K562 (cell line): ENCODE measurements around the gene YBX1. TPM values are rescaled to one million over a fixed set of nuclear protein-coding genes. Genes with fewer than 3 reads are reported as not detected.
A peak's percentile ranks its signal among the peaks of the same experiment; 100 is the strongest.

ENCODE experiments used
- ATAC-seq: fragments of 200-7000 bp; cut with Tn5 transposase; 3 replicates; pipeline ENCODE4 v1.9.1; 2020; ENCODE audit warnings: moderate library complexity
- BruUV-seq: library from RNA; stranded (reverse); fragments of 400-500 nt; replicated peaks from 2 replicates; lab custom pipeline; 2021; lab: Mats Ljungman, UMichigan
- CTCF ChIA-PET: fragments of 300-600 bp; formaldehyde crosslinking; extraction: SDS; loops from one replicate; lab custom pipeline; 2021; ENCODE audit warnings: low intra/inter-chr PET ratio; lab: Yijun Ruan, JAX
- POLR2A ChIA-PET: fragments of 300-600, 350-650 bp; sonication (Branson Sonifier 250); formaldehyde crosslinking; extraction: SDS; loops from one replicate; lab custom pipeline; 2021; ENCODE audit warnings: antibody characterized with exemption, inconsistent platforms; lab: Yijun Ruan, JAX
- DNase-seq, 4 experiments: peaks; one replicate each; pipeline versions ENCODE4 v3.0.0 to v3.0.0-alpha.2; 2011 to 2018; ENCODE audit warnings: low spot score in 3 of 4, mixed read lengths in 3 of 4; ENCODE audit errors: extremely low read depth in 1 of 4
- FAIRE-seq: peaks from 2 replicates; lab custom pipeline; 2011; peaks lifted over from hg19 to GRCh38; lab: Jason Lieb, UNC
- H2AFZ ChIP-seq: 2 replicates; pipeline ENCODE4 v1.6.0; 2011; ENCODE audit warnings: low read depth, low read length, control low read depth, inconsistent platforms
- H3K27ac ChIP-seq: fragments of 200-600 bp; 3 replicates; pipeline ENCODE4 v1.8.0; 2011; ENCODE audit warnings: low read depth, mild to moderate bottlenecking, control low read depth, inconsistent platforms, low read length, moderate library complexity, mixed read lengths; ENCODE audit errors: extremely low read depth
- H3K27me3 ChIP-seq, 2 experiments: fragments of 300-600 bp in 1 of 2; 2 replicates in 1 of 2; 3 replicates in 1 of 2; pipeline versions ENCODE4 v1.6.0 to v1.8.0; 2011; ENCODE audit warnings: inconsistent platforms in 2 of 2, low read length in 2 of 2, mild to moderate bottlenecking in 1 of 2, mixed read lengths in 1 of 2, moderate library complexity in 1 of 2; ENCODE audit not compliant: control insufficient read depth in 2 of 2, insufficient read depth in 2 of 2
- H3K36me3 ChIP-seq: fragments of 300-600 bp; 3 replicates; pipeline ENCODE4 v1.8.0; 2011; ENCODE audit warnings: mild to moderate bottlenecking, low read length, inconsistent platforms; ENCODE audit not compliant: control insufficient read depth, insufficient read depth
- H3K4me1 ChIP-seq, 2 experiments: fragments of 200-600 bp in 1 of 2; replicated peaks in 1 of 2; 2 replicates in 1 of 2; 3 replicates in 1 of 2; pipeline versions ENCODE4 v1.5.1 to v1.8.0; 2011; ENCODE audit warnings: inconsistent platforms in 2 of 2, low read length in 2 of 2, mild to moderate bottlenecking in 1 of 2, mixed read lengths in 1 of 2, moderate library complexity in 1 of 2; ENCODE audit not compliant: control insufficient read depth in 2 of 2, insufficient read depth in 2 of 2
- H3K4me2 ChIP-seq: 2 replicates; pipeline ENCODE4 v1.6.1; 2011; ENCODE audit warnings: low read length, control low read depth, inconsistent platforms, mixed read lengths; ENCODE audit not compliant: insufficient read depth
- H3K4me3 ChIP-seq: fragments of 200-600 bp; sonication (generic), shearing (Covaris generic); 2 replicates; pipeline ENCODE4 v1.5.1; 2016; ENCODE audit warnings: control low read depth, inconsistent platforms
- H3K79me2 ChIP-seq: fragments of 200-600 bp; 3 replicates; pipeline ENCODE4 v1.8.0; 2011; ENCODE audit warnings: low read length, inconsistent platforms; ENCODE audit not compliant: control insufficient read depth, insufficient read depth
- H3K9ac ChIP-seq, 2 experiments: 2 replicates each; pipeline versions ENCODE4 v1.6.0 to v1.6.1; 2011; ENCODE audit warnings: low read depth in 2 of 2, low read length in 2 of 2, control low read depth in 1 of 2, inconsistent platforms in 1 of 2, mild to moderate bottlenecking in 1 of 2, mixed read lengths in 1 of 2; ENCODE audit not compliant: insufficient read depth in 1 of 2
- H3K9me1 ChIP-seq: one replicate; pipeline ENCODE4 v1.6.0; 2011; ENCODE audit warnings: inconsistent platforms, mild to moderate bottlenecking, low read length, moderate library complexity; ENCODE audit not compliant: control insufficient read depth, insufficient read depth
- H3K9me3 ChIP-seq: replicated peaks from 2 replicates; pipeline ENCODE4 v1.5.1; 2011; ENCODE audit warnings: low read depth, low read length, inconsistent platforms; ENCODE audit not compliant: control insufficient read depth, insufficient read depth
- H4K20me1 ChIP-seq: replicated peaks from 2 replicates; pipeline ENCODE4 v1.6.1; 2011; ENCODE audit warnings: low read length, inconsistent platforms, mixed read lengths; ENCODE audit not compliant: control insufficient read depth, insufficient read depth
- ASH1L ChIP-seq: fragments of 450-650 bp; IDR thresholded peaks from 2 replicates; pipeline ENCODE4 v1.6.1; 2018; ENCODE audit warnings: borderline replicate concordance, mild to moderate bottlenecking, low read depth; ENCODE audit not compliant: partially characterized antibody
- FOXA1 ChIP-seq: fragments of 450-650 bp; IDR thresholded peaks from 2 replicates; pipeline ENCODE4 v1.6.1; 2016; ENCODE audit warnings: mild to moderate bottlenecking, borderline replicate concordance
- HMGN3 ChIP-seq: IDR thresholded peaks from 2 replicates; pipeline ENCODE4 v1.6.1; 2011; ENCODE audit warnings: borderline replicate concordance, low read depth, mild to moderate bottlenecking, mixed read lengths, low read length; ENCODE audit not compliant: insufficient read length; ENCODE audit errors: extremely low read depth
- ILK ChIP-seq: fragments of 450-650 bp; IDR thresholded peaks from 2 replicates; pipeline ENCODE4 v1.6.1; 2016; ENCODE audit warnings: missing genetic modification characterization, low read depth, mild to moderate bottlenecking, missing compliant biosample characterization, moderate library complexity, borderline replicate concordance
- MCM5 ChIP-seq: fragments of 450-650 bp; IDR thresholded peaks from 2 replicates; pipeline ENCODE4 v1.6.1; 2016; ENCODE audit warnings: low read depth
- NCOA1 ChIP-seq: fragments of 450-650 bp; IDR thresholded peaks from 2 replicates; pipeline ENCODE4 v1.6.1; 2016; ENCODE audit warnings: low read depth
- NR2C1 ChIP-seq, 2 experiments: fragments of 450-650 bp; IDR thresholded peaks; 2 replicates each; pipeline ENCODE4 v1.6.1; 2017; ENCODE audit warnings: mild to moderate bottlenecking in 2 of 2, antibody characterized with exemption in 1 of 2, inconsistent platforms in 1 of 2, missing compliant biosample characterization in 1 of 2, missing genetic modification characterization in 1 of 2
- PURB ChIP-seq: sonication (generic); formaldehyde crosslinking; IDR thresholded peaks from 2 replicates; pipeline ENCODE4 v1.9.0; 2021; ENCODE audit warnings: low read depth, mild to moderate bottlenecking, missing genetic modification reagents
- TFE3 ChIP-seq: fragments of 450-650 bp; formaldehyde crosslinking; IDR thresholded peaks from 2 replicates; pipeline ENCODE4 v1.4.0; 2020; ENCODE audit warnings: mild to moderate bottlenecking, mixed read lengths
- XRCC3 ChIP-seq: fragments of 450-650 bp; IDR thresholded peaks from 2 replicates; pipeline ENCODE4 v1.6.1; 2017; ENCODE audit warnings: mild to moderate bottlenecking, moderate library complexity
- ZNF184 ChIP-seq: sonication (generic); formaldehyde crosslinking; IDR thresholded peaks from 2 replicates; pipeline ENCODE4 v1.5.0; 2020; ENCODE audit warnings: missing genetic modification reagents
- ZNF263 ChIP-seq: sonication (generic); formaldehyde crosslinking; IDR thresholded peaks from 2 replicates; pipeline ENCODE4 v1.8.0; 2022; ENCODE audit warnings: mild to moderate bottlenecking, missing genetic modification reagents, borderline replicate concordance
- ZNF561 ChIP-seq: fragments of 450-650 bp; formaldehyde crosslinking; conservative IDR thresholded peaks from 2 replicates; pipeline ENCODE4 v1.4.0; 2020; ENCODE audit warnings: mild to moderate bottlenecking, moderate library complexity
- ZNF583 ChIP-seq: fragments of 250-450 bp; sonication (Bioruptor Pico); IDR thresholded peaks from 2 replicates; pipeline ENCODE4 v1.4.0; 2020
- WGBS: fragments of 100-300 bp; shearing (Covaris generic); methylation state at CpG from one replicate; pipeline ENCODE4 v1.1.6; 2016; ENCODE audit warnings: low coverage, mixed read lengths; ENCODE audit not compliant: insufficient coverage; ENCODE audit errors: missing lambda C conversion rate; 5-methylcytosine and 5-hydroxymethylcytosine counted together
- in situ Hi-C: fragments of 300-500 bp; cut with MboI; formaldehyde crosslinking; loops from 4 replicates; pipeline ENCODE4 v1.15.0; 2018; ENCODE audit warnings: inconsistent platforms, mixed read lengths
- intact Hi-C: fragments of 100-400 bp; cut with micrococcal nuclease; formaldehyde crosslinking; loops from 2 replicates; pipeline ENCODE4 v1.14.2; 2022
- polyA plus RNA-seq, 8 experiments: library from polyadenylated mRNA; depleted of rRNA in 4 of 8; stranded (reverse) in 5 of 8; unstranded in 3 of 8; fragments of >200 nt; fragmentation: Nextera tagmentation in 2 of 8; fragmentation: Illumina TruSeq in 1 of 8; extraction: Ambion mirVana in 2 of 8; extraction: Trizol in 1 of 8; gene quantifications; 2 replicates each; pipeline versions ENCODE4 v1.2.1 to v1.2.3, GENCODE V29; 2011 to 2014; ENCODE audit warnings: inconsistent platforms in 1 of 8, missing spikeins in 1 of 8
- total RNA-seq, 7 experiments: library from RNA; depleted of rRNA in 6 of 7; stranded (reverse); fragments of >200 nt in 6 of 7; fragmentation: Illumina TruSeq in 2 of 7; extraction: Trizol in 2 of 7; gene quantifications; 2 replicates each; pipeline versions ENCODE4 v1.2.1 to v1.2.3, GENCODE V29; 2011 to 2021; ENCODE audit warnings: low replicate concordance in 1 of 7
- TF ChIP-seq, protein P1 (sequence below): sonication (generic); formaldehyde crosslinking; IDR thresholded peaks from 2 replicates; pipeline ENCODE4 v1.9.0; 2022; ENCODE audit warnings: mild to moderate bottlenecking, missing genetic modification reagents

YBX1 gene
- total and polyA plus RNA-seq, 9 of the 15 experiments (the other 6 are each of a cell fraction or from before 2014, with no cell fraction given) = 363 to 1,955 (median 1,216) TPM

DNA sequence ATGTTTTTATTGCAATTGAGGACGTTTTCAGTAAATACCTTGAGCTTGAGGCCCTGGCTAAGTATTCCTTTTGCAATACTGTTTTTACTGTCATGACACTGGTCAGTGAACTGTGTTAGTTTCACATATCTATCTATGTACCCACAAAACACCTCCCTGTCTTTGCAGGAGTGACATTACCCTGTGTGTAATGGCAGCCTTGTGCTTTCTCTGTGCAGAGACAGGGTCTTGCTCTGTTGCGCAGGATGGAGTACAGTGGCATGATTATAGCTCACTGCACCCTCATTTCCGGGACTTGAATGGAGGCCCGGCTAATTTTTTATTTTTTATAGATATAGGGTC, 8.9 kb downstream of the YBX1 start:
- BruUV-seq = no TSS peak
- H3K4me1 ChIP-seq = peaks cover 6 to 39% of the 10 kb centered on the region in 2 experiments; a peak in 4 of 5 replicates
- peaks cover 76% of the 10 kb centered on the region for H4K20me1 ChIP-seq
- H3K79me2 ChIP-seq = peaks cover 100% of the 10 kb centered on the region
- intact Hi-C loops (no loop called here), in situ Hi-C loops (no loop called here)
- H3K27me3 ChIP-seq = no peaks in the 10 kb centered on the region
- no peak overlapping the region for H3K9ac ChIP-seq
- no peak overlapping the region for H3K4me2 ChIP-seq
- H3K9me3 ChIP-seq = no peaks in the 10 kb centered on the region
- CTCF ChIA-PET = interaction anchor here (1.6 kb wide), 1 partner anchor 113 kb away, joined by 4 read pairs; no protein-coding TSS in a partner anchor
- ATAC-seq (no peak), DNase-seq (no peak), FAIRE-seq (no peak)
- H3K9me1 ChIP-seq = peaks cover 8% of the 10 kb centered on the region
- no peak overlapping the region for H3K27ac ChIP-seq
- H3K36me3 ChIP-seq = peaks cover 100% of the 10 kb centered on the region
- H2AFZ ChIP-seq = no peak overlapping the region
- no peak overlapping the region for H3K4me3 ChIP-seq
- TF ChIP-seq ZNF263 (CRISPR knock-in tag) (no peak), NCOA1 (no peak), MCM5 (no peak)
- TF ChIP-seq, all 486 proteins: peak for 0
- POLR2A ChIA-PET = interaction anchor here (0.7 to 5.7 kb wide), 8 partner anchors 8 to 33 kb away, joined by 3 to 58 read pairs (median 4); partner anchors contain the start of genes PPIH and YBX1
- 67% methylated on average over 4 of the region's 4 CpGs for WGBS

DNA sequence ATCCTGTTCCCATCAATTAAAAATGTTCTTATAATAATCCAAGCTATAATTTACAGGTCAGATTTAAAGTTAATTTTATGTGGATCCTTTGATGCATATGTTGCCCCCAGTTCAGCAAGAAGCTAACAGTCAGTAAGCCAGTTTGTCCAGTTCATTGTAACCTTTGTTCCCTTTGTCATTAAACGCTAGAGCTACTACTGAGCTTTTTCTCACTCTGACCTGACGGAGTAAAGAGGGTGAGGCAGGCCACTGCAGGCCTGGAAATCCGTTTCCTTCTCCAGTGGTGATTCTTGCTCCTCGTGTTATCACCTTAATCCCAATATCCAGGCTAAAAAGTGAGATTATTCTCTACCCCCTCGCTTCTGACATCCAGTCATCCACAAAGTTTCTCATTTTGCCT, 10.2 kb downstream of the YBX1 start:
- Histone ChIP-seq H3K36me3 (peaks cover 100% of the 10 kb centered on the region), H3K9me1 (peaks cover 4% of the 10 kb centered on the region), H3K27ac (0 out of 3 replicates have a peak overlapping the region, but pooled peaks have one; percentile 8), H3K9ac (no peak overlapping the region), H3K27me3 (no peaks in the 10 kb centered on the region), H3K9me3 (no peaks in the 10 kb centered on the region), H4K20me1 (peaks cover 64% of the 10 kb centered on the region), H3K79me2 (peaks cover 98% of the 10 kb centered on the region), H2AFZ (no peak overlapping the region), H3K4me2 (no peak overlapping the region), H3K4me1 (peaks cover 1 to 27% of the 10 kb centered on the region in 2 experiments; a peak in 4 of 5 replicates), H3K4me3 (no peak overlapping the region)
- CTCF ChIA-PET = interaction anchor here (1.6 kb wide), 1 partner anchor 115 kb away, joined by 4 read pairs; no protein-coding TSS in a partner anchor
- intact Hi-C loops = no loop called here
- FAIRE-seq (no peak), ATAC-seq (no peak), DNase-seq (no peak)
- WGBS = 43% methylated on average over 5 of the region's 5 CpGs
- POLR2A ChIA-PET = interaction anchor here (0.5 to 5.7 kb wide), 5 partner anchors 9 to 38 kb away, joined by 3 to 58 read pairs (median 6); partner anchors contain the start of gene YBX1
- in situ Hi-C loops = no loop called here
- no TSS peak for BruUV-seq
- TF ChIP-seq PURB (CRISPR knock-in tag) = no peak
- TF ChIP-seq ILK (tag) = no peak
- TF ChIP-seq NR2C1 (IDR thresholded peaks at IDR 0.05) = no peak
- no peak for TF ChIP-seq NR2C1 (tag; IDR thresholded peaks at IDR 0.05)
- no peak for TF ChIP-seq ASH1L
- no peak for TF ChIP-seq FOXA1
- no peak for TF ChIP-seq TFE3 (CRISPR knock-in tag)
- no peak for TF ChIP-seq ZNF583 (CRISPR knock-in tag)
- TF ChIP-seq ZNF561 (CRISPR knock-in tag) = no peak
- TF ChIP-seq, protein P1, sequence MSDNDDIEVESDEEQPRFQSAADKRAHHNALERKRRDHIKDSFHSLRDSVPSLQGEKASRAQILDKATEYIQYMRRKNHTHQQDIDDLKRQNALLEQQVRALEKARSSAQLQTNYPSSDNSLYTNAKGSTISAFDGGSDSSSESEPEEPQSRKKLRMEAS = no peak
- TF ChIP-seq HMGN3 = no peak
- no peak for TF ChIP-seq ZNF184 (CRISPR knock-in tag)
- no peak for TF ChIP-seq XRCC3
